HepG2 (cell line): ENCODE results near the gene LIPH. TPM values are rescaled to one million over a fixed set of nuclear protein-coding genes. Genes with fewer than 3 reads are reported as not detected.

Source experiments
- ATAC-seq: fragments of 200-7000 bp; cut with Tn5 transposase; 3 replicates; pipeline ENCODE4 v1.9.1; 2020; ENCODE audit warnings: mild to moderate bottlenecking, moderate library complexity
- BruUV-seq: library from RNA; stranded (reverse); fragments of 400-500 nt; replicated peaks from 2 replicates; lab custom pipeline; 2021; lab: Mats Ljungman, UMichigan
- CTCF ChIA-PET: fragments of 300-600 bp; formaldehyde crosslinking; extraction: SDS; loops from one replicate; lab custom pipeline; 2021; ENCODE audit warnings: low total read pairs, inconsistent platforms, low intra/inter-chr PET ratio; lab: Yijun Ruan, JAX
- POLR2A ChIA-PET: fragments of 350-600 bp; sonication (Branson Sonifier 250); formaldehyde crosslinking; loops from one replicate; lab custom pipeline; 2020; ENCODE audit warnings: antibody characterized with exemption, inconsistent platforms; lab: Yijun Ruan, JAX
- DNase-seq: peaks from one replicate; pipeline ENCODE4 v3.0.0-alpha.2; 2015; ENCODE audit warnings: low spot score
- FAIRE-seq: peaks from 3 replicates; lab custom pipeline; 2011; peaks lifted over from hg19 to GRCh38; lab: Jason Lieb, UNC
- H2AFZ ChIP-seq: one replicate; pipeline ENCODE4 v1.6.1; 2011; ENCODE audit warnings: low read length, inconsistent platforms
- H3K27ac ChIP-seq: fragments of 300-600 bp; 3 replicates; pipeline ENCODE4 v1.8.0; 2011; ENCODE audit warnings: mixed run types, mild to moderate bottlenecking, mixed read lengths, low read length, inconsistent platforms; ENCODE audit not compliant: insufficient read depth; ENCODE audit errors: extremely low read length
- H3K27me3 ChIP-seq, 2 experiments: fragments of 200-600 bp in 1 of 2; 2 replicates in 1 of 2; 3 replicates in 1 of 2; pipeline versions ENCODE4 v1.6.0 to v1.8.0; 2011; ENCODE audit warnings: low read length in 2 of 2, mild to moderate bottlenecking in 2 of 2, moderate library complexity in 2 of 2, inconsistent platforms in 1 of 2; ENCODE audit not compliant: insufficient read depth in 2 of 2, control insufficient read depth in 1 of 2
- H3K36me3 ChIP-seq, 2 experiments: fragments of 200-600 bp in 1 of 2; replicated peaks in 1 of 2; 2 replicates in 1 of 2; 3 replicates in 1 of 2; pipeline versions ENCODE4 v1.5.1 to v1.8.0; 2011; ENCODE audit warnings: low read length in 2 of 2, inconsistent platforms in 1 of 2; ENCODE audit not compliant: insufficient read depth in 2 of 2, control insufficient read depth in 1 of 2
- H3K4me1 ChIP-seq: 2 replicates; pipeline ENCODE4 v1.5.1; 2012; ENCODE audit warnings: low read length, inconsistent platforms; ENCODE audit not compliant: insufficient read depth
- H3K4me2 ChIP-seq: 2 replicates; pipeline ENCODE4 v1.6.0; 2011; ENCODE audit warnings: low read depth, low read length, inconsistent platforms
- H3K4me3 ChIP-seq, 3 experiments: fragments of 200-600 bp in 1 of 3; sonication (generic), shearing (Covaris generic) in 1 of 3; replicated peaks in 1 of 3; 2 replicates each; pipeline ENCODE4 v1.5.1; 2011 to 2016; ENCODE audit warnings: low read length in 3 of 3, inconsistent platforms in 2 of 3, low read depth in 2 of 3, mild to moderate bottlenecking in 2 of 3, control low read depth in 1 of 3, mixed read lengths in 1 of 3; ENCODE audit not compliant: insufficient read depth in 1 of 3
- H3K79me2 ChIP-seq: one replicate; pipeline ENCODE4 v1.6.1; 2011; ENCODE audit warnings: low read length, inconsistent platforms; ENCODE audit not compliant: insufficient read depth
- H3K9ac ChIP-seq: 2 replicates; pipeline ENCODE4 v1.6.0; 2011; ENCODE audit warnings: mild to moderate bottlenecking, low read depth, low read length, inconsistent platforms; ENCODE audit not compliant: insufficient read depth
- H3K9me3 ChIP-seq: 2 replicates; pipeline ENCODE4 v1.5.1; 2012; ENCODE audit warnings: mild to moderate bottlenecking, low read length
- H4K20me1 ChIP-seq: 2 replicates; pipeline ENCODE4 v1.6.0; 2011; ENCODE audit warnings: inconsistent platforms, mild to moderate bottlenecking, low read length, moderate library complexity; ENCODE audit not compliant: insufficient read depth
- ARID2 ChIP-seq: sonication (generic); formaldehyde crosslinking; IDR thresholded peaks from 2 replicates; pipeline ENCODE4 v1.8.1; 2022; ENCODE audit warnings: mild to moderate bottlenecking, missing genetic modification reagents, borderline replicate concordance
- CAMTA2 ChIP-seq: sonication (generic); formaldehyde crosslinking; IDR thresholded peaks from 2 replicates; pipeline ENCODE4 v1.4.0; 2020; ENCODE audit warnings: mild to moderate bottlenecking, missing genetic modification reagents, borderline replicate concordance
- CEBPG ChIP-seq: IDR thresholded peaks from 2 replicates; pipeline ENCODE4 v1.6.1; 2016
- EP300 ChIP-seq, 3 experiments: sonication (generic) in 1 of 3; formaldehyde crosslinking in 1 of 3; IDR thresholded peaks; 2 replicates each; pipeline versions ENCODE4 v1.5.1 to v1.6.1; 2011 to 2020; ENCODE audit warnings: low read depth in 2 of 3, low read length in 2 of 3, borderline replicate concordance in 1 of 3, improper control_type of control experiment in 1 of 3, mild to moderate bottlenecking in 1 of 3, missing genetic modification reagents in 1 of 3, moderate library complexity in 1 of 3
- ETV6 ChIP-seq: sonication (generic); formaldehyde crosslinking; conservative IDR thresholded peaks from 2 replicates; pipeline ENCODE4 v1.4.0; 2020; ENCODE audit warnings: missing genetic modification reagents
- FIP1L1 ChIP-seq: fragments of 200-400 bp; formaldehyde crosslinking; IDR thresholded peaks from 2 replicates; pipeline ENCODE4 v1.6.1; 2018; ENCODE audit warnings: low read depth, mild to moderate bottlenecking, low read length, moderate library complexity, borderline replicate concordance; ENCODE audit not compliant: insufficient read depth
- GATAD2A ChIP-seq: IDR thresholded peaks from 2 replicates; pipeline ENCODE4 v1.6.1; 2016
- HNF4A ChIP-seq: sonication (generic); formaldehyde crosslinking; IDR thresholded peaks from 2 replicates; pipeline ENCODE4 v1.4.0; 2020; ENCODE audit warnings: missing genetic modification reagents
- HNF4G ChIP-seq, 2 experiments: sonication (generic) in 1 of 2; formaldehyde crosslinking in 1 of 2; IDR thresholded peaks; 2 replicates each; pipeline versions ENCODE4 v1.4.0 to v1.6.1; 2011 to 2020; ENCODE audit warnings: borderline replicate concordance in 2 of 2, low read depth in 2 of 2, mild to moderate bottlenecking in 2 of 2, low read length in 1 of 2, missing genetic modification reagents in 1 of 2, moderate library complexity in 1 of 2
- KLF9 ChIP-seq: IDR thresholded peaks from 2 replicates; pipeline ENCODE4 v1.6.1; 2016; ENCODE audit warnings: low read depth
- MBD4 ChIP-seq: IDR thresholded peaks from 2 replicates; pipeline ENCODE4 v1.6.1; 2012; ENCODE audit warnings: low read length, inconsistent platforms, borderline replicate concordance
- MLLT10 ChIP-seq: sonication (generic); formaldehyde crosslinking; IDR thresholded peaks from 2 replicates; pipeline ENCODE4 v1.4.0; 2020; ENCODE audit warnings: missing genetic modification reagents
- NCOA2 ChIP-seq: sonication (generic); formaldehyde crosslinking; IDR thresholded peaks from 2 replicates; pipeline ENCODE4 v1.8.0; 2022; ENCODE audit warnings: inconsistent platforms
- ZMYM4 ChIP-seq: sonication (generic); formaldehyde crosslinking; IDR thresholded peaks from 2 replicates; pipeline ENCODE4 v1.8.1; 2023; ENCODE audit warnings: mild to moderate bottlenecking, missing genetic modification reagents
- ZNF761 ChIP-seq: sonication (generic); formaldehyde crosslinking; conservative IDR thresholded peaks from 2 replicates; pipeline ENCODE4 v1.4.0; 2020; ENCODE audit warnings: mild to moderate bottlenecking, missing genetic modification reagents
- WGBS: methylation state at CpG from one replicate; pipeline ENCODE4 v1.1.6; 2017; ENCODE audit warnings: low lambda C conversion rate; 5-methylcytosine and 5-hydroxymethylcytosine counted together
- in situ Hi-C: cut with HindIII; loops from 2 replicates; pipeline ENCODE4 v1.10.0; 2017; ENCODE audit warnings: low pct_unique_long_range_greater_than_20kb; ENCODE audit not compliant: extremely low pct_ligation_motif_present
- intact Hi-C: fragments of 100-400 bp; cut with micrococcal nuclease; formaldehyde crosslinking; loops from one replicate; pipeline ENCODE4 v1.10.0; 2022; ENCODE audit not compliant: unreplicated experiment
- polyA plus RNA-seq, 8 experiments: library from polyadenylated mRNA; depleted of rRNA in 3 of 8; stranded (reverse) in 7 of 8; unstranded in 1 of 8; fragments of >200 nt; fragmentation: Illumina TruSeq in 4 of 8; extraction: Trizol in 4 of 8; gene quantifications; 2 replicates each; pipeline versions ENCODE4 v1.2.1 to v1.2.3, GENCODE V29; 2011 to 2016; ENCODE audit warnings: low read depth in 4 of 8, missing spikeins in 1 of 8, mixed read lengths in 1 of 8; ENCODE audit not compliant: insufficient read depth in 1 of 8
- total RNA-seq, 5 experiments: library from RNA; depleted of rRNA; stranded (reverse); fragments of >200 nt; fragmentation: Illumina TruSeq; extraction: Trizol; gene quantifications; 2 replicates each; pipeline ENCODE4 v1.2.3, GENCODE V29; 2016; ENCODE audit warnings: low read depth in 1 of 5
- TF ChIP-seq, protein P1 (sequence below): sonication (generic); formaldehyde crosslinking; IDR thresholded peaks from 2 replicates; pipeline ENCODE4 v1.5.0; 2020; ENCODE audit warnings: missing genetic modification reagents
- TF ChIP-seq, protein P2 (sequence below): sonication (generic); formaldehyde crosslinking; IDR thresholded peaks from 2 replicates; pipeline ENCODE4 v1.5.0; 2020; ENCODE audit warnings: mild to moderate bottlenecking, missing genetic modification reagents
- TF ChIP-seq, protein P3 (sequence below): sonication (generic); formaldehyde crosslinking; IDR thresholded peaks from 2 replicates; pipeline ENCODE4 v1.4.0; 2020; ENCODE audit warnings: mild to moderate bottlenecking, missing genetic modification reagents
- TF ChIP-seq, protein P4 (sequence below): sonication (generic); formaldehyde crosslinking; IDR thresholded peaks from 2 replicates; pipeline ENCODE4 v1.4.0; 2020; ENCODE audit warnings: missing genetic modification reagents

Gene LIPH
- total and polyA plus RNA-seq, 2 of the 13 experiments (the other 11 are each of a cell fraction or from before 2014, with no cell fraction given): 0.09 to 0.34 TPM

DNA sequence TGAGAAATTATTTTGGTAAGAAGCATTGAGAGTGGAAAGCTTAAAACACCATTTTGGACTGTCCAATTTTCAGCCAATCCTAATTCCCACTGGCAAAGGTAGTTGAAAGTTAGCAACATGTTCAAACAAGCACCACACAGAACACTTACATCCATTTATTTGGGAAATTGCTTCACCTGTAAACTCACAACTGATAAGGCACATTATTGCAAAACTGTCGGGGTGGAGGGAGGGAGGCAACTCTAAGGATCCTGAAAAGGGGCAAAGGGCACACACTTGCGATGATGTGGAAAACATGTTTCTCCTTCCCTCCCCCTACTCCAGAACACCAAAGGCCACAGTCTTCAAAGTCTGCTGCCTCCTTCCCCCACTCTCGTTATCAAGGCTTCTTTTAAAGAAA is 62.9 kb downstream of the LIPH start:
- BruUV-seq: no TSS peak
- WGBS: 21% methylated on average over 3 of the region's 3 CpGs
- Histone ChIP-seq H3K9ac (no peak overlapping the region), H3K27me3 (no peaks in the 10 kb centered on the region), H2AFZ (no peak overlapping the region), H4K20me1 (peaks cover 3% of the 10 kb centered on the region; the same call in 1 of the 2 replicates), H3K4me1 (peaks cover 20% of the 10 kb centered on the region), H3K9me3 (no peaks in the 10 kb centered on the region), H3K27ac (peak overlapping the region; percentile 2), H3K36me3 (peaks cover 14 to 38% of the 10 kb centered on the region in 2 experiments; a peak in 4 of 5 replicates), H3K4me2 (no peak overlapping the region), H3K79me2 (no peaks in the 10 kb centered on the region), H3K4me3 (no peak overlapping the region)
- intact Hi-C loops: no loop called here
- ChIA-PET CTCF (no interaction called here), POLR2A (interaction anchor here (0.9 kb wide), 1 partner anchor 10 kb away, joined by 3 read pairs; the partner anchor contains the start of gene TMEM41A)
- ATAC-seq: peak; percentile 24
- peak; percentile 37 for DNase-seq
- in situ Hi-C loops: no loop called here
- peak; percentile 90 for FAIRE-seq
- TF ChIP-seq HNF4A (CRISPR knock-in tag) (peak; percentile 76), MBD4 (0 out of 2 replicates have a peak, but pooled peaks have one; percentile 28), ETV6 (0 out of 2 replicates have a peak, but pooled peaks have one; percentile 35), ZNF761 (CRISPR knock-in tag) (no peak), HNF4G (IDR thresholded peaks at IDR 0.05; ENCODE audit: borderline replicate concordance, low read depth, low read length) (peak; percentile 79; the same call in 1 of the 2 replicates), HNF4G (CRISPR knock-in tag; IDR thresholded peaks at IDR 0.05; ENCODE audit: borderline replicate concordance, low read depth) (no peak), MLLT10 (CRISPR knock-in tag) (no peak), EP300 (IDR thresholded peaks at IDR 0.05; ENCODE audit: low read depth in 2 of 2, low read length in 2 of 2) (peak in 1 of 2 experiments; percentile 66; a peak in 1 of 4 replicates), EP300 (CRISPR knock-in tag; IDR thresholded peaks at IDR 0.05; ENCODE audit: borderline replicate concordance) (0 out of 2 replicates have a peak, but pooled peaks have one; percentile 10), NCOA2 (CRISPR knock-in tag) (peak; percentile 23; the same call in 1 of the 2 replicates), CAMTA2 (CRISPR knock-in tag) (no peak), ARID2 (CRISPR knock-in tag) (no peak), GATAD2A (CRISPR knock-in tag) (peak; percentile 54; the same call in 1 of the 2 replicates), FIP1L1 (no peak), CEBPG (peak; percentile 87), KLF9 (CRISPR knock-in tag) (no peak), ZMYM4 (CRISPR knock-in tag) (0 out of 2 replicates have a peak, but pooled peaks have one; percentile 20)
- TF ChIP-seq, protein P1, sequence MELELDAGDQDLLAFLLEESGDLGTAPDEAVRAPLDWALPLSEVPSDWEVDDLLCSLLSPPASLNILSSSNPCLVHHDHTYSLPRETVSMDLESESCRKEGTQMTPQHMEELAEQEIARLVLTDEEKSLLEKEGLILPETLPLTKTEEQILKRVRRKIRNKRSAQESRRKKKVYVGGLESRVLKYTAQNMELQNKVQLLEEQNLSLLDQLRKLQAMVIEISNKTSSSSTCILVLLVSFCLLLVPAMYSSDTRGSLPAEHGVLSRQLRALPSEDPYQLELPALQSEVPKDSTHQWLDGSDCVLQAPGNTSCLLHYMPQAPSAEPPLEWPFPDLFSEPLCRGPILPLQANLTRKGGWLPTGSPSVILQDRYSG: no peak
- TF ChIP-seq, protein P2, sequence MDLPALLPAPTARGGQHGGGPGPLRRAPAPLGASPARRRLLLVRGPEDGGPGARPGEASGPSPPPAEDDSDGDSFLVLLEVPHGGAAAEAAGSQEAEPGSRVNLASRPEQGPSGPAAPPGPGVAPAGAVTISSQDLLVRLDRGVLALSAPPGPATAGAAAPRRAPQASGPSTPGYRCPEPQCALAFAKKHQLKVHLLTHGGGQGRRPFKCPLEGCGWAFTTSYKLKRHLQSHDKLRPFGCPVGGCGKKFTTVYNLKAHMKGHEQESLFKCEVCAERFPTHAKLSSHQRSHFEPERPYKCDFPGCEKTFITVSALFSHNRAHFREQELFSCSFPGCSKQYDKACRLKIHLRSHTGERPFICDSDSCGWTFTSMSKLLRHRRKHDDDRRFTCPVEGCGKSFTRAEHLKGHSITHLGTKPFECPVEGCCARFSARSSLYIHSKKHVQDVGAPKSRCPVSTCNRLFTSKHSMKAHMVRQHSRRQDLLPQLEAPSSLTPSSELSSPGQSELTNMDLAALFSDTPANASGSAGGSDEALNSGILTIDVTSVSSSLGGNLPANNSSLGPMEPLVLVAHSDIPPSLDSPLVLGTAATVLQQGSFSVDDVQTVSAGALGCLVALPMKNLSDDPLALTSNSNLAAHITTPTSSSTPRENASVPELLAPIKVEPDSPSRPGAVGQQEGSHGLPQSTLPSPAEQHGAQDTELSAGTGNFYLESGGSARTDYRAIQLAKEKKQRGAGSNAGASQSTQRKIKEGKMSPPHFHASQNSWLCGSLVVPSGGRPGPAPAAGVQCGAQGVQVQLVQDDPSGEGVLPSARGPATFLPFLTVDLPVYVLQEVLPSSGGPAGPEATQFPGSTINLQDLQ (CRISPR knock-in tag): no peak
- TF ChIP-seq, protein P3, sequence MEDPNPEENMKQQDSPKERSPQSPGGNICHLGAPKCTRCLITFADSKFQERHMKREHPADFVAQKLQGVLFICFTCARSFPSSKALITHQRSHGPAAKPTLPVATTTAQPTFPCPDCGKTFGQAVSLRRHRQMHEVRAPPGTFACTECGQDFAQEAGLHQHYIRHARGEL (CRISPR knock-in tag): no peak
- TF ChIP-seq, protein P4, sequence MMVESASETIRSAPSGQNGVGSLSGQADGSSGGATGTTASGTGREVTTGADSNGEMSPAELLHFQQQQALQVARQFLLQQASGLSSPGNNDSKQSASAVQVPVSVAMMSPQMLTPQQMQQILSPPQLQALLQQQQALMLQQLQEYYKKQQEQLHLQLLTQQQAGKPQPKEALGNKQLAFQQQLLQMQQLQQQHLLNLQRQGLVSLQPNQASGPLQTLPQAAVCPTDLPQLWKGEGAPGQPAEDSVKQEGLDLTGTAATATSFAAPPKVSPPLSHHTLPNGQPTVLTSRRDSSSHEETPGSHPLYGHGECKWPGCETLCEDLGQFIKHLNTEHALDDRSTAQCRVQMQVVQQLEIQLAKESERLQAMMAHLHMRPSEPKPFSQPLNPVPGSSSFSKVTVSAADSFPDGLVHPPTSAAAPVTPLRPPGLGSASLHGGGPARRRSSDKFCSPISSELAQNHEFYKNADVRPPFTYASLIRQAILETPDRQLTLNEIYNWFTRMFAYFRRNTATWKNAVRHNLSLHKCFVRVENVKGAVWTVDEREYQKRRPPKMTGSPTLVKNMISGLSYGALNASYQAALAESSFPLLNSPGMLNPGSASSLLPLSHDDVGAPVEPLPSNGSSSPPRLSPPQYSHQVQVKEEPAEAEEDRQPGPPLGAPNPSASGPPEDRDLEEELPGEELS (CRISPR knock-in tag): peak; percentile 75
